Right renal cortex interstitium (tissue), 3 donors: ENCODE results near the gene CT47C1. TPM values are rescaled to one million over a fixed set of nuclear protein-coding genes. Genes with fewer than 3 reads are reported as not detected.
"Not testable (repeated sequence)": the region's sequence is repeated elsewhere in the genome, so short reads cannot be mapped to it uniquely, and the experiment has no call there.

ENCODE experiments used
- DNase-seq, 3 donors: peaks; one replicate each; pipeline ENCODE4 v3.0.0-alpha.2; 2013; ENCODE audit warnings: low read depth in 3 of 3, low spot score in 2 of 3
- polyA plus RNA-seq, 3 donors: library from polyadenylated mRNA; unstranded; fragments of 120-200 nt; gene quantifications; one replicate each; pipeline ENCODE4 v1.2.1, GENCODE V29; 2013; ENCODE audit not compliant: insufficient read length in 3 of 3

The CT47C1 gene
- polyA plus RNA-seq, result not detected

DNA sequence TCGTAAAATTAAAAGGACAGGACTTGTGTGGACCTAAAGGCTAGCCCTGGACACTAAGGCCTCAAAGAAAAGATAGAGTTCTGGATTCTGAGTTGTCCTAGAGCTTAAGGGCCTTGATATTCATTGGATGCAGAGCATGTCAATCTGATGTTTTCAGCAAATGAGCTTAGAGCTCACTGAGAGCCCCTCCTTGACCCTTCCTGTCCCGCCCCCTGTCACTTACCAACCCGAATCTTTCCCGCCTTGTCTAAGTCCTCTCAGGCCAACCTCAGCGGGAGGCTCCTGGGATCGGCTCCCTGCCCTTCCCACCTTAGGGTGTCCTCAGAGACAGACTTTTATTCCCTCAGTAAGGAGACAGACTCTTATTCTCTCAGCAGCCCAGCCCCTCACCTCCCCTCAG is at the start of gene CT47C1:
Gene CT47C1 (plus strand): TSS at position 250 of the 400 bp plus-strand sequence. CDS start 233 bp downstream, outside the sequence.
- DNase-seq, result no peak

DNA sequence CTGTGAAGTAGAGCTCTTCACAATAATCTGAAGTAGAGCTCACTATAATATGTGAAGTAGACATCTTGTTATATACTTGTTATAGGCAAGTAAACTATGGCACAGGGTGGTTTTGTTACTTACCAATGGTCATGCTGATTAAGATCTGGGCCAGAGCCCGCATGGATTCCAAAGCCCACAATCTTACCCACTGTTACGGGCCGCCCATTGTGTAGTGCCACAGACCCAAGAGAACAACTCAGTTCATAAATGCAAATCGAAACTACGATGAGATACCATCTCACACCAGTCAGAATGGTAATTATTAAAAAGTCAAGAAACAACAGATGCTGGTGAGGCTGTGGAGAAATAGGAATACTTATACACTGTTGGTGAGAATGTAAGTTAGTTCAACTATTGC is 46.9 kb upstream of the CT47C1 start:
- no peak for DNase-seq

DNA sequence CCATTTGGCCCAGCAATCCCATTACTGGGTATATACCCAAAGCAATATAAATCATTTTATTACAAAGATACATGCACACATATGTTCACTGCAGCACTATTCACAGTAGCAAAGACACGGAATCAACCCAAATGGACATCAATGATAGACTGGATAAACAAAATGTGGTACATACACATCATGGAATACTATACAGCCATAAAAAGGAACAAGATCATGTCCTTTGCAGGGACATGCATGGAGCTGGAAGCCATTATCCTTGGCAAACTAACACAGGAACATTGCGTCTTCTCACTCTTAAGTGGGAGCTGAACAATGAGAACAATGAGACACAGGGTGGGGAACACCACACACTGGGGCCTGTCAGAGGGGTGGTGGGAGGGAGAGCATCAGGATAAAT is 46.4 kb upstream of the CT47C1 start:
- DNase-seq, result not testable (repeated sequence)

DNA sequence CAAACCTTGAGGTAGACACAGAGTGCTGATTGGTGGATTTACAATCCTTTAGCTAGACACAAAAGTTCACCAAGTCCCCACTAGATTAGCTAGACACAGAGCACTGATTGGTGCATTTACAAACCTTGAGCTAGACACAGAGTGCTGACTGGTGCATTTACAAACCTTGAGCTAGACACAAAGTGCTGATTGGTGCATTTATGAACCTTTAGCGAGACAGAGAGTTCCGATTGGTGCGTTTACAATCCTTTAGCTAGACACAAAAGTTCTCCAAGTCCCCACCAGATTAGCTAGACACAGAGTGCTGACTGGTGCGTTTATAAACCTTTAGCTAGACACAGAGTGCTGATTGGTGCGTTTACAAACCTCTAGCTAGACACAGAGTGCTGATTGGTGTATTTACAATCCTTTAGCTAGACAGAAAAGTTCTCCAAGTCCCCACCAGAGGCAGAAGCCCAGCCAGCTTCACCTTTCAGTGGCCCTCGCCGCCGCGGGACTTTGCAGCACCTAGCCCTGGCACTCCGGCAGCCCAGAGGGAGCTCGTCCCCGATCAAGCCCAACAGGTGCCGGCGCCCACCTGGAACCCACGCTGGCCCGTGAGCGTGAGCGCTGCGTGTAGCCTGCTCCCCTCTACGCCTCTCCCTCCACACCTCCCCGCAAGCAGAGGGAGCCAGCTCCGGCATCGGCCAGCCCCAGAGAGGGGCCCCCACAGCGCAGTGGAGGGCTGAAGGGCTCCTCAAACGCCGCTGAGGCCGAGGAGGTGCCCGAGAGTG is 44.6 kb upstream of the CT47C1 start:
- DNase-seq, result not testable (repeated sequence)

DNA sequence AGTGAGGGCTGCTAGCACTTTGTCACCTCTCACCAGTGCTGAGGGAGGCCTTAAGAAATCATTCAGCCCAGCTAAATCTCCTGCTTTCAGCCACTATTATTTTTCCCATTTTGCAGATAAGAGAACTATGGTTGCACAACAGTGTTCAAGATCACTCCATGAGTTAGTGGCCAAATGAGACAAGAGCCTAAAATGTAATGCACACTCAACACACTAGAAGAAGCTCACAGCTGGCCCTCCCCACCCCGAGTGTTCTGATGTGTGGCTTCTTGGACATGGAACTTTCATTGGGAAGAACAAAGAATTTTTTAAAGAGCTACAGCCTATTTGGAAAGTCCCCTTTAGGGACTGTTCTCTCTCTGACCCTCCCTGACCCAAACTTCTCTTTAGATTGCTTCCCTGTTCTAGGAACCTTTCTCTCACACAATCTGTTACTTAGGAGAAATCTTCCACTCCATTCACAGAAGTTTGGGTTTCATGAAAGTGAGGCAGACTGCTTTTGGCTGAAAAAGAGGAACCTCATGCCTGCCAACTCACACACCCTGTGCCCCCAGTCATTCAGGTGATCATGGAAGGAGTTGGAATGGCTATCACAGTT is 44.0 kb upstream of the CT47C1 start:
- no peak for DNase-seq

DNA sequence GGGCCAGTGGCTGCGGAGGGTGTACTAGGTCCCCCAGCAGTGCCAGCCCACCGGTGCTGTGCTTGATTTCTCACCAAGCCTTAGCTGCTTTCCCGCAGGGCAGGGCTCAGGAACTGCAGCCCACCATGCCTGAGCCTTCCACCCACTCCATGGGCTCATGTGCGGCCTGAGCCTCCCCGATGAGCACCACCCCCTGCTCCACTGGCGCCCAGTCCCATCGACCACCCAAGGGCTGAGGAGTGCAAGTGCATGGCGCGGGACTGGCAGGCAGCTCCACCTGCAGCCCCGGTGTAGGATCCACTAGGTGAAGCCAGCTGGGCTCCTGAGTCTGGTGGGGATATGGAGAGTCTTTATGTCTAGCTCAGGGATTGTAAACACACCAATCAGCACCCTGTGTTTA is 43.1 kb upstream of the CT47C1 start:
- DNase-seq, result not testable (repeated sequence)

DNA sequence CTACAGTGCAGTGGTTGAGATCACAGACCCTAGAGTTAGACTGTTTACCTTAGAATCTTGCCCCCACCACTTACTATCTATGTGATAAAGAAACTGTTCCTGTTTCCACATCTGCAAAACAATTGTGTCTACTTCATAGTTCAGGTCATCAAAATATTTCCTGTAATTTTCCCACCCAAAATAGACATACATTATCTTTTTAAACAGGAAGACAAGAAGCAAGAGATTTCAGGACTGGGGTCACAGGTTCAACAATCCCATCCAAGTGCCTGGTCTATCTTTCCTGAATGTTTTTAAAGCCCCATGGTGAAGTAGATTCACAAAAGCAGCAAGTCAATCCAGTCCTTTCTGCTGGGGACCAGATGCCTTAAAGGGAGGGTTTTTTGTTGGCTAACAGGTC is 41.8 kb upstream of the CT47C1 start:
- no peak for DNase-seq

DNA sequence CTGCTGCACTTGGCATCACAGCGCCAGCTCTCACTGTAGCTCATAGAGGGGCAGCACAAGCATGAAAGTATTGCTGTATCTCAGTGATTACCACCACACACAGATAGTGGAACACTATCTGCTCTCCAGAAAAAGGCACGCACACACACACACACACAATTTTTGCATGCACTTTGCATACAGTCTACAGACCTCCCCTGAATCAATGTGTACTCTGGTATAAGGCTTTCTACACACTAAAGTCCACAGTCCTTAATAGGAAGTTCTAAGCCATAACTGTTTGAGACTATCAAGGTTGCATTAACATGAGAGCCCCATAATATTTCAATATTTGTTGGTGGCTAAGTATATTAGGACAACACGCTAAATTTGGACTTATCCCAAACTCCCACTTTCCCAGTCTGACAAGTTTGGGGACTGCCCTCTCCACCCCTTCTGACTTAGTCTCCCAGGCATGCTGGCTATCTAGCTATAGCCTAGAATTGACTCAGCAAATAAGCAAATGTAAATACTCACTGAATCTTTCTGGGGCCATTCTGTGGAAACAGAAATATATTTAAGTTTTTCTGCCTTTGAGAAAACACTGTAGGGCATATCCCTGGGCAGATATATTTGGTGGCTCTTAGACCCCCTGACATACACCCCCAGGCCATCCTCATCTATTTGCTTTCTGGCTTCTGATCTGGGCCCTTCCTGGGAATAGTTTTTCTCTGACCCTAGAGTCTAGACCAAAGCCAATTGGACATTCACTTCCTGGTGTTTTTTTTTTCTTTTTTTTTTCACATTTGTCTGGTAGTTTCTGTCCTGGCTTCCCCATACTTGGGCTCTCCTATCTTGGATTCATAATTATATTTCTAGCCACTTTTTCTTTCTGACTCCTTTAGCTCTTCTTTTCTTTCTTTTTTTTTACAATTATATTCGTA is 36.4 kb upstream of the CT47C1 start:
- DNase-seq, result no peak

DNA sequence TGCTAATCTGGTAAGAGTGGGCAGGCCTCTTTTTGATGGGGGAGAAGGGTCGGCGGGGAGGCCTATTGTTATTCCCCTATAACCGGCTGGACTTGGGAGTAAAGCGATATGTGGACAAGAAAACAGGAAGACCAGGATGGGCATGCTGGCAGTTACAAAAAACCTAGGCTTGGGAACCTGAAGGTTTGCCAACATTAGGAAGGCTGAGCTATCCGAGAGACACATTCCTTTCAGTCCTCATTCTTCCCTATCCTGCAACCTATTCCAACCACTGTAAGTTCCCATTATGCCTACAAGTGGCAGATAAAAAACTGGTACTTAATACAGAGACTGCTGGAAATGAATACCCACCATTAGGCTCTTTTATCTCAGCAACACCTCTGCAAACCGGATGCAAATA is 32.4 kb upstream of the CT47C1 start:
- no peak for DNase-seq

DNA sequence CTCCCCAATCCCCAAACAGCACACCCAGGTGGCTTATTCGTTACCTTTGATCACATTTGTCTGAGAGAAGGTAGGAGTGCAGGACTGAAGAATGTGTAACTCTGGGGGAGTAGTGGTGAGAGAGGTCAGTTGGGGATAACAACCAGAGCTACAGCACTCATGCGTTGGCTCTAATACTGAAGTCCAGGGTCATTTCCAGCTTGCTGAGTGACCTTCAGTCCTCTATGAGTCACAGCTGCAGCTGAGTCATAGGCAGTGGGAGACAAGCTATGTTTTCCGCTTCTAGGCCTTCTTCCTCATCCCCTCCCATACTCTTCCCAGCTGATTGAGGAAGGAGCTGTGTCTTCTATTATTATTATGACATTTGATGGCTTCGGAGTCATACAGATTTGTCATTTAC is 31.6 kb upstream of the CT47C1 start:
- DNase-seq, result no peak

DNA sequence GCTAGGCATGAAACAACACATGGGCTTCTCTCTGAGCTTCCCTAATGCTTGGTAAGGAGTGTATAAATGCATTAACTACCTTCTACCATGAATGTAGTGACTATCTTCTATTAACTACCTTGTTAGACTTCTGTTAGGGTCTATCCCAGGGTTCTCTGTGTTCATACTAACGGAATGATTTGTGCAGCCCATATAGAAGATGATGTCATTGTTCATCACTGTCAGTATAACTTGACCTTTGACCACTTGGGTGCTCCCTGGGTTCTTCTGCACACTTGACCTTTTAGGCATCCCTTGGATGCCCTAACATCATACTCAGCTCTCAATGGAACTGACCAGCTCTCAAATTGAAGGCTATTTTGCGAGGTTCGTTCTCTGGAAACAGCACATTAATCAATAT is 30.8 kb upstream of the CT47C1 start:
- no peak for DNase-seq

DNA sequence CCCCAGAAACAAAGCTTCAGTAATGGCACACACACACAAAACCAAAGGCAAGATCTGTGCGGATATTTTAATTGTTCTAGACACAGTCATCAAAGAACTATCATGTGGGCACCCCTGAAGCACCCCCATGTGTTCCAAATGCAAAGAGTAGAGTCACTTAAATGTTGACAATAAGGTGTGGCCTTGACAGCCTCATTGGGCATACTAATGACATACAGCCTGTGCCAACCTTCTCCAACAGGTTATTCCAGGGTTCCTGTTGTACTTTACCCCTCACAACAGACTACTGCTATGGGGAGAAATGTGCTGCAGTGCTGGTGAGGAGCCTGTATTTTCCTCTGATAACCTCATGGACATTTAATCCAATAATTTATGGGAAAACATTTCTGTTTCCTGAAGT is 29.8 kb upstream of the CT47C1 start:
- no peak for DNase-seq

DNA sequence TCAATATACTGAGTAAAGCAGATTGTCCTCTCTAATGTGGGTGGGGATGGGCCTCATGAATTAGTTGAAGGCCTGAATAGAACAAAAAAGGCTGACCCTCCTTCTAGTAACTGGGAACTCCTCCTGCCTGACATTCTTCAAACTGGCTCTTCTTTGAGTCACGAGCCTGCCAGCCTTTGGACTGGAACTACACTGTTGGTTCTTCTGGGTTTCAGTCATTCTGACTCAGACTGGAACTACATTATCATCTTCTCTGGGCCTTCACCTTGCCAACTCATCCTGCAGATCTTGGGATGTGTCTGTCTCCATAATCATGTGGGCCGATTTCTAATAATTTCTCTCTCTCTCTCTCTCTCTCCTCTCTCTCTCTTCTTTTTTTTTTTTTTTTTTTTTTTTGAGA is 26.9 kb upstream of the CT47C1 start:
- DNase-seq, result no peak

DNA sequence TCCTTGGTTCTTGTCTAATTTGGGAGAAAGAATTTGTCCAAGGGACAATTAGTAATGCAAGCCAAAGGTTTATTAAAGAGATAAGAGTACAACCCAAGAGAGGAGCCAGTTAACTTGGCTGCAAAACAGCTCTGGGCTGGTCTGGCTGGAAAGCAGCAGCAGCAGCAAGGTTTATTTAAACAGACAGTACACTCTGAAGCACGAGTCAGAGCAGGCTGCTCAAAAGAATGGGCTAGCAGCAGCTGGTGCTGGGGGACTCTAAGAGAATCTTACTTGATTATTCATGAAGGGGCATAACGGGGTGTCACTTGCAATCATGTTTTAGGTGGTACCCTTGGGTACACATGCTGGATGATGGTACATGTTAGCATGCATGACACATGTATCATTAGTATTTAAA is 17.1 kb upstream of the CT47C1 start:
- DNase-seq, result no peak

DNA sequence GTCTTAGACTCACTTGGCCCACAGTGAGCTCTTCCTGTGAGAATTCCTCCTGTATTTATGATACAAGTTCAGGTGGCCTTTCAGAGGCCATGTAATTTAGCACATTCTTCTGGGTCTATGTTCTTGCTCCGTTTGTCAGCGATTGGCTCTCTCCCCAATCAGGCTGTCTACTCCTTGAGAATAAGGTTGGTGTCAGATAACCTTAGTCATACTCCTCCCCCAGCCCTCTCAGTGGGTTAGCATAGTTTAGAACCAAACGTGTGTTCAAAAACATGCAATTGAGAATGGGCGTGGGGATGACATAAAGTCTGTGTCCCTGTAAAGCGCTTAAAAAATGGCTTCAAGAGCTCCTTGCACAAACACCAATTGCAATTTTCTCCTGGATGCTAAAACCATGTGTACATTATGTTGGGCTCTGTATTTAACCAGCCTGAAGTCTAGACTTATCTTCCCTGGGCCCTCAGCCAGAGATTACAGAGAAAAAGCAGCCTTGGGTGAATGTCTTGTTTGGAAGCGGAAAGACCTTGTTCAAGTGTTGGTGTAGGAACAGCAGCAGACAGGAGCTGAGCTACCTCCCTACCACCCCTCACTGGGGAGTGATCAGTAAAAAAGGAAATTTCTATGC is 9.9 kb upstream of the CT47C1 start:
- no peak for DNase-seq

DNA sequence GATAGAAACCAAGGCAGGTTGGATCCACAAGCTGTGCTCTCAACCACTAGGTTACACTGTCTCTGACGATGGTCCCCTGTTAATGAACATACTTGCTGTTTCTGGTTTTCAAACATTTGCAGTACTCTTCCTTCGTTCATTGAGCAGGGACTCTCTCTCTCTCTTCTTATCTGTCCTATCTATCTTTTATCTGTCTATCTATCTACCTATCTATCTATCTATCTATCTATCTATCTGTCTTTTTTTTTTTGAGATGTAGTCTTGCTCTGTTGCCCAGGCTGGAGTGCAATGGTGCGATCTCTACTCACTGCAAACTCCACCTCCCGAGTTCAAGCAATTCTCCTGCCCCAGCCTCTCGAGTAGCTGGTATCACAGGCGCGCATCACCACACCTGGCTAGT is 9.4 kb upstream of the CT47C1 start:
- DNase-seq, result no peak

DNA sequence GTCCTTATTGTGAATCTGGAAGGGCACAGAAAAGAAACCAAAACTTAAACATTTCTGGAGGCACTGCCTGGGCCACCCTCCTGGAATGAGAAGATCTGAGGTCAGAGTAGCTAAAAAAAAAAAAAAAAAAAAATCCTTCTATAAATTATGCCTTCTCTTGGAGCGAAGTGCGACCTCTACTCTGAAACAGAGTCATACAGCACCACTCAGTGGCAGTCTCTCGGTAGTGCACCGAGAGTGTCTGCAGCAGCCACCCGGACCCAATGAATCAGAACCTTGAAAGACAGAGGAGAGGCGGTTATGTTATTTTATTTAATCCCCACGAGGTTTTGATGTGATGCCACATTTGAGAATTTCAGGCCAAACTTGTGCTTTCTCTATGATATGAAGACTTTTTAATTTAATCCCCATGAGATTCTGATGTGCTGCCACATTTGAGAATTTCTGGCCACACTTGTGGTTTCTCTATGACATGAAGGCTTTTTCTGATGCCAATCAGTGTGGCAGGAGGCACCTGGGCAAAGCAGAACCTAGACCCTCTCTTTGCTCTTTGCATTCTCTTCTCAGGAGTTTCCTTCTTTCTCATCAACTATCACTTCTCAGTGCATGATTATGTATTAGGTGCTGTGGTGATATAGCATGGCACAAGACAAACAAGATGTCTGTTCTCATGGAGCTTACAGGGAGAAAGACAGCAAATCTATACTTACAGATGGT is 5.6 kb upstream of the CT47C1 start:
- no peak for DNase-seq

DNA sequence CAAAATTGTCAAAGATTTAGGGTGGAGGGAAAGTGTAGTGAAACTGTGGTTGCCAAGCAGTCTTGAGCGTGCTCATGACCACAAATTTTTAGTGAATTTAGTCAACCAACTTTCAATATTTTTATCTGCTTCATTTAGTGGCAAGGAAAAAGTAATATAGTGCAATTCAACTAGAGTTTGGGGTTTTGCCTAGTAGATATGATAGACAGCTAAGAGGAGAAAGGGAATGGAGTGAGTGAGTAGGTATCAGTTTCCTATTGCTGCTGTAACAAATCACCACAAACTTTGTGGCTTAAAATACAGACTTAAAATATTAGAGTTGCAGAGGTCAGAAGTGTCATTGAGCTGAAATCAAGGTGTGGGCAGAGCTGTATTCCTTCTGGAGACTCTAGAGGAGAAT is 3.7 kb upstream of the CT47C1 start:
- no peak for DNase-seq

DNA sequence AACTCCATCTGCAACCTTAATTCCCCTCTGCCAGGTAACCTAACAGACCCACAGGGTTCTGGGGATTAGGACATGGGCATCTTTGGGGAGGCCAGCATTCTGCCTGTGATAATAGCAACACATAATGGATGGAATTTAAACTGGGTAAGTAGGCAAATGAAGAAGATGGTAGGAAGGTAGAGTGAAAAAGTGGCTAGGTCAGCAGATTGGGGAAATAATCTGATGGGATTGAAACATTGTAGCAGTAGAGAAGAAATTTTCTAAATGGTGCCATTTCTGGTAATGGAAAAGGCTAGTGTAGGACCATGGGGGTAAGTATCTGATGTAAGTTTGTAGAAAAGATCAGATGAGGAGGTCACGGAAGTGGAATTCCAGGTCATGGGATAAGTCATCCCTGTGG is 3.0 kb upstream of the CT47C1 start:
- DNase-seq, result no peak

DNA sequence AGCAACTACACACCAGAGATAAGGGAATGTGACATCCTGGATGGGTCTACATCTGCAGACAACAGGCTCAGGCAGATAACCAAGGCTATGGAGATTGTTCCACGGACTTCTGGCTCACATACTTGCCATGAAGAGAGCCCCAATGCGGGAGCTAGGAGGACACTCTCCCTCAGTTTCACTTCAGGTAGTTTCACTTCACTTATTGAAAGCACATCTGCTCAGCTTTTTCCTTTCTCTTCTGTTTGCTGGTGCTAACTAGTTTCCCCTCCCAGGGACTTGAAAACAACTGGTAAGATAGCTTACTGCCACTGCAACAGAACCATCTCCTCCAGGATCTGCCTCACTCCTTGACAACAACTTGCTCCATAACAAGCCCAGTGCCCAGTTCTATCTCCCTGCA is 1.4 kb upstream of the CT47C1 start:
- DNase-seq, result no peak
